Measurements from ENCODE around the gene PTPRA.
"Not testable (repeated sequence)": the region's sequence is repeated elsewhere in the genome, so short reads cannot be mapped to it uniquely, and the experiment has no call there.

The PTPRA gene

DNA sequence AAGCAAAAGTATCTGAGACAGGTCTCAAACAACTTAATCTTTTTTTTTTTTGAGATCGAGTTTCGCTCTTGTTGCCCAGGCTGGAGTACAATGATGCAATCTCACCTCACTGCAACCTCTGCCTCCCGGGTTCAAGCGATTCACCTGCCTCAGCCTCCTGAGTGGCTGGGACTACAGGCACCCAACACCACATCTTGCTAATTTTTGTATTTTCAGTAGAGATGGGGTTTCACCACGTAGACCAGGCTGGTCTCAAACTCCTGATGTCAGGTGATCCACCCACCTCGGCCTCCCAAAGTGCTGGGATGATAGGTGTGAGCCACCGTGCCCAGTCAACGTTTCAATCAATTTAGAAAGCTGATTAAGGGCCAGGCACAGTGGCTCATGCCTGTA is 200.0 kb downstream of the PTPRA start:
- DNase-seq (ENCODE audit: low read depth in 2 of 2), result not testable (repeated sequence)

DNA sequence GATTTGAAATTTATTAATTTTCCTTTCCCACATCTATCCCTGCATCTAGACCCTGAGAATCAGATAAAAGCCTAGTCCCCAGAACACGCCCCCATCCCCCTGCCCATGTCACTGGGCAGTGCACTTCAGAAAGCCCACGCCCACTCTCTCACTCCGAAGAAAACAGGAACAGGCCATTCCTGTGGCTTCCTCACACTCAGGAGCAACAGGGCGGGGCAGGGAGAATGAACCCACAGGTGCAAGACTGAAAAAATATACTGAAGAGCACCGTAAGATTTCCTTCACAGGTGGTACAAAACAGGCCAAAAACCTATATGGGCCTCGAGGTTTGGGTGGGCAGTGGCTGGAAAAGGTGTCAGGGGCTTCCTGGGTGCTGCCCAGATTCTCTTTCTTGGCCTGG is 201.5 kb downstream of the PTPRA start:
- DNase-seq (ENCODE audit: low read depth in 2 of 2), result no peak

DNA sequence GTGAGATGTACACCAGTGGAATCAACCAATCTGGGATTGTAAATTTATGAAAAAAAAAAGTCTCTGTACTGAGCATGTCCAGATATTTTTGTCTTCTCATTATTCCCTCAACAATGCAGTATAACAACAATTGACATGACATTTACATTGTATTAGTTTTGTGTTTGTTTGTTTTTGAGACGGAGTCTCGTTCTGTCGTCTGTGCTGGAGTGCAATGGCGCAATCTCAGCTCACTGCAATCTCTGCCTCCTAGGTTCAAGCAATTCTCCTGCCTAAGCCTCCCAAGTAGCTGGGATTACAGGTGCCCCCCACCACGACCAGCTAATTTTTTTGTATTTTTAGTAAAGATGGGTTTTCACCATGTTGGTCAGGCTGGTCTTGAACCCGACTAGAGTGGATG is 202.0 kb downstream of the PTPRA start:
- DNase-seq (ENCODE audit: low read depth in 2 of 2), result not testable (repeated sequence)

DNA sequence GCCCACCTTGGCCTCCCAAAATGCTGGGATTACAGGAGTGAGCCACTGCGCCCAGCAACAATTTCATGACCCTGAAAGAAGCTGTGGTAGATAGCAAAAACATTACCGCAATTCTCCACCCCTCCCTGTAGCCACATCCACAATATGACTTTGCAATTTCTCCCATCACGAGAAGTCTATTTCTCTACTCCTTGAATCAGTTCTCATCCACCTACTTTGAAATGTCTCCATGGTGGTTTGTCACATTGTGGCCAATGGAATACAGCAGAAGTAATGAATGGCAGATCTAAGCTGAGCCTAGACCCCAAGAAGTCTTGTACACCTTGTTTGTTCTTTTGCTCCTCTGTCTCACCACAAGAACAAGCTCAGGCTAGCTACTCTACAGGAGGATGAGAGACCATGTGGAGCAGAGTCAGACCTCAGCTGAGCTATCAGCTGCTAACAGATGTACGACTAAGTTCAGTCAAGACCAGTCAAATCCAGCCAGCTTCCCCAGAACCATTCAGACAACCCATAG is 204.4 kb downstream of the PTPRA start:
- no peak for DNase-seq (ENCODE audit: low read depth in 2 of 2)

DNA sequence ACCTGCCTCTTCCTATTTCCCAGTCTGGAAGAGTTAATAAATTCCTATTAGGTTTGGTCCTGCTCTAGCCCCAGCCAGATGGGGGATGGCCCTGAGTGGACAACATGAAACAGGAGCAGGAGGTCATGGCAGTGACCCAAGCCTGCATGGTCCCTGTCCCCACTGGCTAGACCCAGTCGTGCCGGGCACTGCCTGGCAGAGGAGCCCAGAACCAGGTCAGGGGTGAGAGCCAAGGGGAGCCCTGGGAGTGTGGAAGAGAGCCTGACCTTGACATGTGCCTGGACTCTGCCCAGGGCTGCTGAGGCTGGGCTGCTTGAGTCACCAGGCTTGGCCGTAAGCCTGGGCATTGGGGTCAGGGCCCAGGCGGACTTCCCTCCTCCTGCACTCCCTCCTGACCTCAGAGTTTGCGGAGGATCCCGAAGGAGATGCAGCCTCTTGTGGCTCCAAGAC is 207.7 kb downstream of the PTPRA start:
- DNase-seq (ENCODE audit: low read depth in 2 of 2), result no peak

DNA sequence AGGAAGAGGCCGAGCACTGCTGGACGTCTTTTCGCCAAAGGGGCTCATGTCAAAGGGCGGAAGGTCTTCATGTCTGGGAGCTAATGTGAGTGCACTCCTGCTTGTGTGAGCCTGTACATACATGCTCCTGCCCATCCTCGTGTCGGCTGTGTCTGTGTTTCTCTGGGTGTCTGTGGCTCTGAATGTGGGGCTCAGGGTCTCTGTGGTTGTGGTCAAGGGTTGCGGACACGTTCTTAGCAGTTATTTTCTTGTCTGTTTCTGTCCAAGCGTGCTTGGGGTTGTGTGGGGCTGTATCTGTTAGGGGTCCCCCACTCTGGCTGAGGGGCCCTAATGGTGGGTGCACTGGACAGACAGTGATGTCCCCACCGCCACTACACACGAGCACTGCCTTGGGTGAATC is 208.4 kb downstream of the PTPRA start:
- DNase-seq (ENCODE audit: low read depth in 2 of 2), result no peak

DNA sequence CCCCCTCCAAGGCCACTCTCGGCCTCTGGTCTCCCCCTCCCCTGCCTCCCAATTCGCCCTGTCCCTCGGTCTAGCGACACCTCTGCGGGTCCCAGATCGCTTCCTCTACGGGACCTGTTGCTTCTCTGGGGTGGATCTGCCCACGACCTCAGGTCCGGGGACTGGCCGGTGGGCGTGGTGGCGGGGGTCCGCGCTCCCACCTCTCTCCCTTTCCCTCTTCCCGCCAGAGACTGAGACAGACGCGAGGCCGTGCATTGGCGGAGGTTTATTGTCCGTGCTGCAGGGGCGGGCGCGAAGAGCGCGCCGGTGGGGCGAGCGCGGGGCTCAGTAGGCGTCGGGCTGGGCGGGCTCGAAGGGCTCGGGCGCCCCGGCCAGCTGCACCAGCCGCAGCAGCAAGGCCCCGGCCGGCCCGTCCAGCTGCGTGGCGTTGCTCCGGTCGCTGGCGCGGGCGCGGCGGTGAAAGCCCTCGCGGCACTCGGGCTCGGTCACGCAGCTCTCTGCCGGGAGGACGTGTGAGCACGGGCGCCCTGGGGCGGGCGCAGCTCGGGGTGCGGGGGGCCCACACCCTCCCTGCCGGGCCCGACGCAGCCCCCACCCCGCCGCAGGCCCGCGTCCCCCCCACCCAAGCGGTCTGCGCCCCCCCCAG is 209.1 kb downstream of the PTPRA start:
- DNase-seq (ENCODE audit: low read depth in 2 of 2), result no peak

DNA sequence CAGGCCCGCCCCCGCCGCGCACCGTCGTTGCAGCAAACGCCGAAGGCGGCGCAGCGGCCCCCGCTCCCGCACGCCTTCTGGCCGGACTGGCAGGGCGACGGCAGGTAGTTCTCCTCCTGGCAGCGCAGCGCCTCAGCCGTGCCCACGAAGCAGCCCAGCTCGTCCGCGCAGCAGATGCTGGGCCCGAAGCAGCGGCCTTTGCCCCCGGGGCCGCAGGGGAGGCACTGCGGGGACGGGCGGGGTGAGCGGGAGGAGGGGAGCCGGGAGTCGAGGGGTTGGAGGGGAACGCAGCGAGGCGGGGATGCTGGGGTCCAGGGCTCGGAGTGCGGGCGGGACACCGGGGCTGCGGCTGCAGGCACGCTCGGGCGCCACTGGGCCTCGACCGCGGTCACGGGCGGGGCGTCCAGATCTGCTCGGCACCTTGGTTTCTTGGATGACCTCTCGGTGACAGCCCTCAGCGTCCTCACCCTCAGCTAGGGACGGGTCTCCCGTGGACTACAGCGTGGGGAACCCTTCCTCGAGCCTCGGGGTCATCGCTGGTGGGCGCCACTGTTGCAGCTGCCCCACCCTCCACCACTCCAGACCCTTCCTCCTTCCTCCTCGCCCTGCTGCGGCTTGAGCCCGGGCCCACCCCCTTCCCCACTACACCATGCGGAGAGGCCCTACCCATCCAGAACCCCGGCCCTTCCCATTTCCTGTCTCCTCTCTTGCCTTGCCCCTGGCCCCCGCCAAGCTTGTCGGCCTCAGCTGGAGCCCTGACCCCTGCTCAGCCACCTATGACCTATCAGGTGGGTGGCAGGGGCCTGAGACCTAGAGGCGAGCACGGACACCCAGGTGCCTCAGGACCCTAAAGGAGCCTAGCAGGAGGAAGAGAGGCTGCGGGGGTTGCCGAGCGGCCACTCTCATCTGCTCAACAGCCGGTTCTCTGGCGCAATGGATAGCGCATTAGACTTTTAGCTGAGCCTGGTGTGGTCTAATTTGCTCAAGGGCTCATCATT is 210.0 kb downstream of the PTPRA start:
- DNase-seq (ENCODE audit: low read depth in 2 of 2), result no peak

DNA sequence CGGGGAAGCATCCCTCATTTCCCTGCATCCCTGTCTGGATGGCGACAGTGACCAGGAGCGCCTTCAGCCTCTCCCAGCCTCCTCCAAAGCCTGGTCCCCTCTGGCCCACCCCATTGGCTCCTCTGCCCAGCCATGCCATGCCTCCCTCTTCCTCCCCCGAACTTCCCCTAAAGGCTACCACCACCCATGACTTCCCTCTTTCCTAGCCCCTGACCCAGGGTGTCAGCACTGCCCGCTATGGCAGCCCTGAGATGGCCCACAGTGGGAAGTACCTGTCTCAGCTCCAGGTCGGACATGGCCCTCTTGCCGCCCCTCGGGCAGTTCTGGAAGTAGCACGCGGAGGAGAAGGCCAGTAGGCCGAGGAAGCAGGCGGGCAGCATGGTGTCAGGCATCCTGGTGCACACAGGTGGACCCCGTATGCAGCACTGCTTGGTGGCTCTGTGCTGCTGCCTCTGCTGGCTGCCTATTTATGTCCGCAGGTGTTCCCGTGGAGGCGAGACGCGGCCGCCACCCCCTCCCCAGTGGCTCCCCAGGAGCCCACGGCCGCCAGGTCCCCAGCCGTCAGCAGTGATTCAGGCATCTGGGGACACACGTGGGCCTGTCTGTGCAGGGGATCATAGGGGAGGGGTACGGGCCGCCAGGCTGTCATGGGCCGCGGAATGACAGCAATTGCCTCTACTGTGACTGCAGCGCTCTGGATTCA is 211.2 kb downstream of the PTPRA start, which contains the start of gene AVP:
AVP (minus strand) TSS at position 442 of the 703 bp plus-strand sequence; CDS start at position 392, 50 bp downstream.
- no peak for DNase-seq (ENCODE audit: low read depth in 2 of 2)

DNA sequence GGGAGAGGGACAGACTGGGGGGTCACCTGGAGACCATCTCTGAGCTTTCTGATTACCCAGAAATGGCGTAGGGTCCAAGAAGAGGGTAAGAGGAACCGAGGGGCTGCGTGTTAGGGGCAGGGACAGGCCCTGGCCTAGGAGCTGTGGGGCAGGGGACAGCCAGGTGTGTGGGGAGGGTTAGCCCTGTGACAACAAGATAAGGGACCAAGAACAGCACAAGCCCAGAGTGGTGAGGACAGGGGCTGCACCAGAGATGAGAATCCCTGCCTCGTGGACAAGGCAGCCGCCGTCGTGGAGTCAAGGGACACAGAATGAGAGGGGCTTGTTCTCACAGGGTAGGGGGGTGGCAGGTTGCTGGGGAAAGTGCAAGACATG is 211.7 kb downstream of the PTPRA start:
- no peak for DNase-seq (ENCODE audit: low read depth in 2 of 2)

DNA sequence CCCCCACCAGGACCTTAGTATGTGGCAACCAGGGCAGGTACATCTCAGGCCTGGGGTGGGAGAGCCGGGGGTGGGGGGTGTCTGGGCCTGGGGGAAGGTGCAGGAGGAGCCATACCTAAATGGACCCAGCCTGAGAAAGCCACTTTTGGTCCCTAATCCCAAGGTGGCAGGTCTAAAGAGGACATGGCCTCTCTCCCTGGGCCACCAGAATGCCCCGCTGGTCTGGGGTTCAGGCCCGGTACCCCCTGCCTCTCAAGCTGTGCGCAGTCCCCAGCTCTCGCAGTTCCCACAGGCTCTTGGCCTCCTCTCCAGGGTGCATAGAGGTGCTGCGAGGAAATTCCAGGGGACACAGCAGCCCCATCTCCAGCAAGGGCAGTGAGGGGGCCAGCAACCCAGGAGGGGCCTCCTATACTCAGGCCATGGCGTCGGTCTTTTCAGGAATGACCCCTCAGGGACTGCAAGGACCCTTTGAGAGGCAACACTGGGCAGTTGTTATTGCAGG is 212.3 kb downstream of the PTPRA start:
- no peak for DNase-seq (ENCODE audit: low read depth in 2 of 2)

DNA sequence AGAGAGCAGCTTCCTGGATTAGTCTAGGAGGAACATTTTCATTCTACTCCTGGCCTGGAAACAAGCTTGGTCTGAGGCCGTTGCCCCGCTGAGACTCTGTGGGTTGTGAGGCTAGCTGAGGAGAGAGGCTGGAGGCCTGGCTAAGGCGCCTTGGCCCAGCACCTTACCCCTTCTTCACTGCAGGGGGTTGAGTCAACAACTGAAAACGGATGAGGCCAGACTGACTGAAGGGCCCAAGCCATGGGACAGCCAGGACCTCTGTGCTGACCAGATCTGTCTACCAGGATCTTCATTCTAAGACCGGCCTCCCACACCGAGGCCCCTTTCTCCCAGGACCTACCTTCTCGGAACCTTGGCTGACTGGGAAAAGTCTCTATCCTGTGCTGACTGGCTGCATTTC is 214.8 kb downstream of the PTPRA start:
- DNase-seq (ENCODE audit: low read depth in 2 of 2), result no peak
